Heart right ventricle (tissue), 16 donors: ENCODE results near the gene PCSK1. TPM values are rescaled to one million over a fixed set of nuclear protein-coding genes. Genes with fewer than 3 reads are reported as not detected.

Experiments
- ATAC-seq, 8 donors: fragments of 200-7000 bp; cut with Tn5 transposase; one replicate each; pipeline ENCODE4 v1.9.1; 2020; ENCODE audit warnings: mild to moderate bottlenecking in 8 of 8, moderate library complexity in 8 of 8, moderate number of reproducible peaks in 1 of 8
- DNase-seq, 2 donors: peaks; one replicate each; pipeline ENCODE4 v3.0.0-alpha.2; 2020
- H3K27ac ChIP-seq, 10 donors: fragments of 200-600 bp; sonication (generic) in 2 of 10; one replicate each; pipeline versions ENCODE4 v1.5.0 to v1.8.0; 2020 to 2022; ENCODE audit warnings: mild to moderate bottlenecking in 3 of 10
- H3K27me3 ChIP-seq, 7 donors: fragments of 200-600 bp; one replicate each; pipeline ENCODE4 v1.8.0; 2021 to 2022; ENCODE audit warnings: mild to moderate bottlenecking in 2 of 7
- H3K36me3 ChIP-seq, 9 donors: fragments of 200-600 bp; sonication (generic) in 1 of 9; one replicate each; pipeline versions ENCODE4 v1.5.0 to v1.8.0; 2020 to 2022; ENCODE audit warnings: mild to moderate bottlenecking in 2 of 9
- H3K4me1 ChIP-seq, 9 donors: fragments of 200-600 bp; sonication (generic) in 1 of 9; one replicate each; pipeline versions ENCODE4 v1.5.0 to v1.8.0; 2020 to 2022; ENCODE audit warnings: mild to moderate bottlenecking in 4 of 9
- H3K4me3 ChIP-seq, 10 donors: fragments of 200-600 bp; sonication (generic) in 2 of 10; one replicate each; pipeline versions ENCODE4 v1.5.0 to v1.8.0; 2020 to 2022; ENCODE audit warnings: mild to moderate bottlenecking in 7 of 10, moderate library complexity in 2 of 10
- H3K9me3 ChIP-seq, 11 donors: fragments of 200-600 bp in 10 of 11; sonication (generic) in 2 of 11; one replicate each; pipeline versions ENCODE4 v1.5.0 to v1.8.0; 2013 to 2022; ENCODE audit warnings: mild to moderate bottlenecking in 2 of 11, control low read depth in 1 of 11, moderate library complexity in 1 of 11
- CTCF ChIP-seq, 9 donors: fragments of 200-600 bp; sonication (generic) in 2 of 9; IDR thresholded peaks; one replicate each; pipeline versions ENCODE4 v1.5.0 to v1.8.0; 2021 to 2022; ENCODE audit warnings: antibody characterized with exemption in 9 of 9, mild to moderate bottlenecking in 5 of 9, moderate library complexity in 1 of 9
- WGBS, 2 donors: extraction: QIAGEN DNeasy Blood & Tissue Kit; methylation state at CpG; one replicate each; pipeline ENCODE4 v1.1.7; 2013; ENCODE audit warnings: inconsistent platforms in 1 of 2; 5-methylcytosine and 5-hydroxymethylcytosine counted together
- intact Hi-C, 10 donors: fragments of 100-400 bp; cut with DNase I; formaldehyde crosslinking; loops; one replicate each; pipeline versions ENCODE4 v1.11.1 to v1.14.2; 2022
- polyA plus RNA-seq, 2 donors: library from polyadenylated mRNA; stranded (reverse); fragments of 200-250 nt; gene quantifications; one replicate each; pipeline ENCODE4 v1.2.3, GENCODE V29; 2013
- total RNA-seq, 10 donors: library from RNA; stranded (reverse); fragmentation: NEBNext Ultra II Directional in 3 of 10; extraction: Animal tissue kit (Norgen Biotek cat#: 25700) in 3 of 10; gene quantifications; one replicate each; pipeline versions ENCODE4 v1.2.1 to v1.2.4, GENCODE V29; 2021 to 2023
- donor health status: Arrhythmogenic right ventricular cardiomyopathy.
- donor health status: ischemic (EF 13 %, LVEDD 7.1; RV severe dilation, severe dysfunction).
- donor health status: healthy with polysubstance abuse.
- donor health status: DM: no; HTN: yes; CAD: no.
- donor health status: DM: no; HTN: no; CAD: no.
- donor health status: ischemic (EF 25% LVEDD 6.9; RV normal size, moderate dysfunction).
- donor health status: ischemic (EF 25% LVEDD 5.7; RV mildly dilated, moderate dysfunction).
- donor health status: healthy.
- donor health status: DM: yes; HTN: yes; CAD: no.
- donor health status: Ischemic cardiomyopathy.
- donor health status: ischemic (EF 35%, LVEDD 5.7; RV mildly dilated, moderate dysfunction).
- donor health status: nonischemic (EF 11% LVEDD 7.7; RV severe dilation, severe dysfunction).
- donor health status: DM: yes; HTN: yes; CAD: no.
- donor health status: PGD.
- donor health status: ischemic (EF 29% LVEDD 5.4; RV normal size, mild dysfunction).
- donor health status: nonischemic (EF 23%, LVEDD 6.1; RV moderate dilation, normal function).

PCSK1 gene
- total and polyA plus RNA-seq, 12 donors = 0.15 to 0.65 (median 0.28) TPM; not detected in 3

GRCh38 chr5:96439477-96440184, 6.6 kb upstream of the PCSK1 start:
- ATAC-seq = no peak

GRCh38 chr5:96434201-96434645, 1.2 kb upstream of the PCSK1 start:
- peak; percentile 69 to 88 (median 80) for ATAC-seq

More at GRCh38 chr5:96439477-96440184, 6.6 kb upstream of the PCSK1 start:
- no peak overlapping the region for H3K4me3 ChIP-seq
- no peak for DNase-seq
- no peak overlapping the region for H3K27ac ChIP-seq
- H3K27me3 ChIP-seq = peaks cover 0 to 44% (median 15%) of the 10 kb centered on the region in 7 donors
- no peaks in the 10 kb centered on the region for H3K36me3 ChIP-seq
- H3K9me3 ChIP-seq = no peaks in the 10 kb centered on the region
- peaks cover 0 to 4% (median 0%) of the 10 kb centered on the region in 9 donors for H3K4me1 ChIP-seq
- 49 to 72% methylated on average over 3 of the region's 3 CpGs for WGBS, 2 donors
- TF ChIP-seq CTCF (IDR thresholded peaks at IDR 0.05) = peak in 1 of 9 donors; percentile 15
- intact Hi-C loops = loop anchor here in 1 of 10 donors (10.0 kb wide), 1 partner anchor 125 kb away; no protein-coding TSS in a partner anchor

GRCh38 chr5:96432216-96433065, 607 bp downstream of the PCSK1 start:
- intact Hi-C loops = loop anchor here in 1 of 10 donors (10.0 kb wide), 1 partner anchor 132 kb away; no protein-coding TSS in a partner anchor
- H3K9me3 ChIP-seq = no peaks in the 10 kb centered on the region
- H3K27ac ChIP-seq = peak overlapping the region in 1 of 10 donors; percentile 5
- H3K4me3 ChIP-seq = peak overlapping the region in 7 of 10 donors; percentile 10 to 38 (median 26)
- no peak for TF ChIP-seq CTCF (IDR thresholded peaks at IDR 0.05)
- H3K36me3 ChIP-seq = no peaks in the 10 kb centered on the region
- 2 to 3% methylated on average over 41 of the region's 41 CpGs for WGBS, 2 donors
- peak in 2 of 8 donors; percentile 12 to 25 for ATAC-seq
- H3K4me1 ChIP-seq = peaks cover 0 to 36% (median 14%) of the 10 kb centered on the region in 9 donors
- H3K27me3 ChIP-seq = peaks cover 0 to 92% (median 56%) of the 10 kb centered on the region in 7 donors
- no peak for DNase-seq

More at GRCh38 chr5:96434201-96434645, 1.2 kb upstream of the PCSK1 start:
- H3K9me3 ChIP-seq = no peaks in the 10 kb centered on the region
- H3K4me3 ChIP-seq = no peak overlapping the region
- H3K27ac ChIP-seq = no peak overlapping the region
- peaks cover 0 to 36% (median 14%) of the 10 kb centered on the region in 9 donors for H3K4me1 ChIP-seq
- H3K27me3 ChIP-seq = peaks cover 0 to 91% (median 60%) of the 10 kb centered on the region in 7 donors
- DNase-seq = peak; percentile 59 to 69
- no peak for TF ChIP-seq CTCF (IDR thresholded peaks at IDR 0.05)
- WGBS, 2 donors = 1 to 2% methylated on average over 11 of the region's 11 CpGs
- no peaks in the 10 kb centered on the region for H3K36me3 ChIP-seq
- intact Hi-C loops = loop anchor here in 1 of 10 donors (10.0 kb wide), 1 partner anchor 131 kb away; no protein-coding TSS in a partner anchor
